HCT116 (cell line): ENCODE measurements around the gene TNFSF9. TPM values are rescaled to one million over a fixed set of nuclear protein-coding genes. Genes with fewer than 3 reads are reported as not detected.

Experiments used
- ATAC-seq: fragments of 200-7000 bp; cut with Tn5 transposase; 2 replicates; pipeline ENCODE4 v1.9.1; 2020; ENCODE audit warnings: mild to moderate bottlenecking, moderate library complexity
- BruUV-seq: library from RNA; stranded (reverse); fragments of 400-500 nt; replicated peaks from 2 replicates; lab custom pipeline; 2021; lab: Mats Ljungman, UMichigan
- CTCF ChIA-PET: fragments of 300-600 bp; sonication (Branson Sonifier 250); formaldehyde crosslinking; loops from one replicate; lab custom pipeline; 2021; ENCODE audit warnings: antibody characterized with exemption; lab: Charles Lee
- POLR2A ChIA-PET: fragments of 300-600, 350-600 bp; sonication (Branson Sonifier 250); formaldehyde crosslinking; loops from one replicate; lab custom pipeline; 2021; ENCODE audit warnings: antibody characterized with exemption; lab: Charles Lee
- RAD21 ChIA-PET, 2 experiments: fragments of 300-600 bp; sonication (Branson Sonifier 250); formaldehyde crosslinking; loops; one replicate each; lab custom pipeline; 2023; ENCODE audit warnings: low total read pairs in 2 of 2; ENCODE audit not compliant: uncharacterized antibody in 2 of 2, unreplicated experiment in 2 of 2, low non-redundant PET in 1 of 2; lab: Charles Lee
- DNase-seq: peaks from one replicate; pipeline ENCODE4 v3.0.0-alpha.2; 2010; ENCODE audit warnings: low read depth, low spot score
- H2AFZ ChIP-seq: fragments of 200-600 bp; shearing (Covaris generic), sonication (generic); 2 replicates; pipeline ENCODE4 v1.6.1; 2017; ENCODE audit warnings: low read depth, mixed run types, mixed read lengths, antibody characterized with exemption, low read length; ENCODE audit not compliant: poor library complexity, severe bottlenecking
- H3K27ac ChIP-seq: 2 replicates; pipeline ENCODE4 v1.5.1; 2012; ENCODE audit warnings: low read depth, low read length
- H3K27me3 ChIP-seq: fragments of 200-600 bp; sonication (generic); 2 replicates; pipeline ENCODE4 v1.6.1; 2016; ENCODE audit warnings: mixed run types, low read length, mixed read lengths; ENCODE audit not compliant: insufficient read depth
- H3K36me3 ChIP-seq, 2 experiments: fragments of 200-500 bp in 1 of 2; fragments of 200-600 bp in 1 of 2; sonication (Bioruptor generic) in 1 of 2; sonication (generic) in 1 of 2; 2 replicates each; pipeline versions ENCODE4 v1.5.1 to v1.6.1; 2014 to 2016; ENCODE audit warnings: low read length in 2 of 2, inconsistent platforms in 1 of 2, mixed read lengths in 1 of 2, mixed run types in 1 of 2; ENCODE audit not compliant: insufficient read depth in 2 of 2, control insufficient read depth in 1 of 2
- H3K4me1 ChIP-seq, 2 experiments: fragments of 200-600 bp in 1 of 2; sonication (generic) in 1 of 2; 2 replicates each; pipeline versions ENCODE4 v1.5.1 to v1.6.1; 2012 to 2017; ENCODE audit warnings: low read length in 2 of 2, inconsistent platforms in 1 of 2, mild to moderate bottlenecking in 1 of 2, mixed read lengths in 1 of 2, mixed run types in 1 of 2, moderate library complexity in 1 of 2; ENCODE audit not compliant: insufficient read depth in 2 of 2, control insufficient read depth in 1 of 2
- H3K4me2 ChIP-seq: fragments of 200-600 bp; sonication (generic); 2 replicates; pipeline ENCODE4 v1.6.1; 2017; ENCODE audit warnings: mixed run types, low read length, mixed read lengths
- H3K4me3 ChIP-seq, 2 experiments: fragments of 200-600 bp in 1 of 2; sonication (generic) in 1 of 2; replicated peaks in 1 of 2; 2 replicates each; pipeline ENCODE4 v1.5.1; 2011 to 2016; ENCODE audit warnings: low read length in 2 of 2, control low read depth in 1 of 2, low read depth in 1 of 2, mild to moderate bottlenecking in 1 of 2, mixed read lengths in 1 of 2, mixed run types in 1 of 2
- H3K79me2 ChIP-seq: fragments of 200-600 bp; sonication (generic); 2 replicates; pipeline ENCODE4 v1.6.1; 2017; ENCODE audit warnings: mild to moderate bottlenecking, mixed run types, low read length, moderate library complexity, mixed read lengths; ENCODE audit not compliant: insufficient read depth
- H3K9ac ChIP-seq: fragments of 200-600 bp; sonication (generic); 2 replicates; pipeline ENCODE4 v1.6.1; 2016; ENCODE audit warnings: low read length, mixed read lengths
- H3K9me2 ChIP-seq: fragments of 200-600 bp; sonication (generic), shearing (Covaris generic); 2 replicates; pipeline ENCODE4 v1.6.1; 2017; ENCODE audit warnings: mixed run types, mild to moderate bottlenecking, moderate library complexity; ENCODE audit not compliant: insufficient read depth
- H3K9me3 ChIP-seq, 2 experiments: fragments of 200-500 bp in 1 of 2; fragments of 200-600 bp in 1 of 2; sonication (Bioruptor generic) in 1 of 2; sonication (generic) in 1 of 2; 2 replicates each; pipeline ENCODE4 v1.6.1; 2014 to 2017; ENCODE audit warnings: low read length in 2 of 2, mixed read lengths in 2 of 2, inconsistent platforms in 1 of 2, low read depth in 1 of 2, mild to moderate bottlenecking in 1 of 2, mixed run types in 1 of 2, moderate library complexity in 1 of 2; ENCODE audit not compliant: control insufficient read depth in 1 of 2, insufficient read depth in 1 of 2
- H4K20me1 ChIP-seq: fragments of 200-600 bp; sonication (generic), shearing (Covaris generic); 2 replicates; pipeline ENCODE4 v1.6.1; 2017; ENCODE audit warnings: mixed run types, mild to moderate bottlenecking, moderate library complexity; ENCODE audit not compliant: insufficient read depth
- CEBPB ChIP-seq: IDR thresholded peaks from 2 replicates; pipeline ENCODE4 v1.6.1; 2012; ENCODE audit warnings: low read depth
- EGR1 ChIP-seq: IDR thresholded peaks from 2 replicates; pipeline ENCODE4 v1.6.1; 2012; ENCODE audit warnings: low read depth
- ELF1 ChIP-seq: IDR thresholded peaks from 2 replicates; pipeline ENCODE4 v1.6.1; 2012; ENCODE audit warnings: low read depth, borderline replicate concordance
- EZH2 ChIP-seq: fragments of 200-600 bp; sonication (generic); IDR thresholded peaks from 2 replicates; pipeline ENCODE4 v1.6.1; 2017; ENCODE audit warnings: antibody characterized with exemption, mixed run types
- EZH2phosphoT487 ChIP-seq: fragments of 200-600 bp; IDR thresholded peaks from 2 replicates; pipeline ENCODE4 v1.6.1; 2018; ENCODE audit warnings: antibody characterized with exemption, borderline replicate concordance
- JUND ChIP-seq: IDR thresholded peaks from 2 replicates; pipeline ENCODE4 v1.6.1; 2012
- POLR2A ChIP-seq: IDR thresholded peaks from 2 replicates; pipeline ENCODE4 v1.7.0; 2011; ENCODE audit warnings: borderline replicate concordance; ENCODE audit not compliant: insufficient read depth, insufficient read length; ENCODE audit errors: extremely low read depth
- POLR2AphosphoS5 ChIP-seq: IDR thresholded peaks from 2 replicates; pipeline ENCODE4 v1.6.1; 2011; ENCODE audit warnings: mild to moderate bottlenecking, low read depth, low read length, moderate library complexity
- RAD21 ChIP-seq: IDR thresholded peaks from 2 replicates; pipeline ENCODE4 v1.6.1; 2012; ENCODE audit warnings: low read depth, mild to moderate bottlenecking
- SP1 ChIP-seq: IDR thresholded peaks from 2 replicates; pipeline ENCODE4 v1.6.1; 2012; ENCODE audit warnings: low read depth
- SRF ChIP-seq: IDR thresholded peaks from 2 replicates; pipeline ENCODE4 v1.6.1; 2012; ENCODE audit warnings: low read depth
- TCF7L2 ChIP-seq: IDR thresholded peaks from 2 replicates; pipeline ENCODE4 v1.7.0; 2011; ENCODE audit warnings: borderline replicate concordance, inconsistent platforms; ENCODE audit not compliant: insufficient read depth, insufficient read length; ENCODE audit errors: extremely low read depth
- YY1 ChIP-seq: IDR thresholded peaks from 2 replicates; pipeline ENCODE4 v1.6.1; 2011; ENCODE audit warnings: low read length, low read depth, moderate library complexity, mild to moderate bottlenecking; ENCODE audit not compliant: insufficient replicate concordance; ENCODE audit errors: extremely low read depth
- ZFX ChIP-seq: fragments of 450-650 bp; IDR thresholded peaks from 2 replicates; pipeline ENCODE4 v1.6.1; 2017
- ZNF274 ChIP-seq: fragments of 200-500 bp; sonication (Bioruptor generic); IDR thresholded peaks from 2 replicates; pipeline ENCODE4 v1.6.1; 2014; ENCODE audit warnings: mild to moderate bottlenecking, low read depth, low read length, inconsistent platforms
- intact Hi-C: fragments of 100-400 bp; cut with micrococcal nuclease; formaldehyde crosslinking; loops from 2 replicates; pipeline ENCODE4 v1.10.0; 2022
- total RNA-seq: library from RNA; stranded (reverse); gene quantifications from one replicate; pipeline ENCODE4 v1.2.1, GENCODE V29; 2021; ENCODE audit not compliant: unreplicated experiment
- TF ChIP-seq, protein P1 (sequence below): IDR thresholded peaks from 2 replicates; pipeline ENCODE4 v1.6.1; 2012
- TF ChIP-seq, protein P2 (sequence below), 3 experiments: fragments of 200-600 bp in 1 of 3; sonication (generic) in 1 of 3; IDR thresholded peaks in 2 of 3; conservative IDR thresholded peaks in 1 of 3; 2 replicates each; pipeline ENCODE4 v1.5.1; 2012 to 2017; ENCODE audit warnings: low read depth in 2 of 3, low read length in 2 of 3, antibody characterized with exemption in 1 of 3, borderline replicate concordance in 1 of 3, control low read depth in 1 of 3, mild to moderate bottlenecking in 1 of 3, mixed read lengths in 1 of 3, mixed run types in 1 of 3, moderate library complexity in 1 of 3; ENCODE audit not compliant: insufficient read depth in 1 of 3
- TF ChIP-seq, protein P3 (sequence below): IDR thresholded peaks from 2 replicates; pipeline ENCODE4 v1.6.1; 2011; ENCODE audit warnings: mild to moderate bottlenecking, low read length, moderate library complexity; ENCODE audit not compliant: insufficient replicate concordance; ENCODE audit errors: extremely low read depth

Gene TNFSF9
- total RNA-seq, 1 experiment from 2014 or later: 25.1 TPM

GRCh38 chr19:6534451-6535093 is 3.7 kb downstream of the TNFSF9 start:
- TF ChIP-seq JUND (no peak), SRF (no peak), POLR2A (no peak), ZNF274 (no peak), CEBPB (no peak), TCF7L2 (no peak), SP1 (no peak), RAD21 (no peak), ZFX (no peak), EZH2phosphoT487 (no peak), POLR2AphosphoS5 (no peak), EZH2 (no peak), YY1 (no peak), EGR1 (no peak), ELF1 (no peak)
- TF ChIP-seq, protein P1, sequence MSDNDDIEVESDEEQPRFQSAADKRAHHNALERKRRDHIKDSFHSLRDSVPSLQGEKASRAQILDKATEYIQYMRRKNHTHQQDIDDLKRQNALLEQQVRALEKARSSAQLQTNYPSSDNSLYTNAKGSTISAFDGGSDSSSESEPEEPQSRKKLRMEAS: no peak
- TF ChIP-seq, protein P2, sequence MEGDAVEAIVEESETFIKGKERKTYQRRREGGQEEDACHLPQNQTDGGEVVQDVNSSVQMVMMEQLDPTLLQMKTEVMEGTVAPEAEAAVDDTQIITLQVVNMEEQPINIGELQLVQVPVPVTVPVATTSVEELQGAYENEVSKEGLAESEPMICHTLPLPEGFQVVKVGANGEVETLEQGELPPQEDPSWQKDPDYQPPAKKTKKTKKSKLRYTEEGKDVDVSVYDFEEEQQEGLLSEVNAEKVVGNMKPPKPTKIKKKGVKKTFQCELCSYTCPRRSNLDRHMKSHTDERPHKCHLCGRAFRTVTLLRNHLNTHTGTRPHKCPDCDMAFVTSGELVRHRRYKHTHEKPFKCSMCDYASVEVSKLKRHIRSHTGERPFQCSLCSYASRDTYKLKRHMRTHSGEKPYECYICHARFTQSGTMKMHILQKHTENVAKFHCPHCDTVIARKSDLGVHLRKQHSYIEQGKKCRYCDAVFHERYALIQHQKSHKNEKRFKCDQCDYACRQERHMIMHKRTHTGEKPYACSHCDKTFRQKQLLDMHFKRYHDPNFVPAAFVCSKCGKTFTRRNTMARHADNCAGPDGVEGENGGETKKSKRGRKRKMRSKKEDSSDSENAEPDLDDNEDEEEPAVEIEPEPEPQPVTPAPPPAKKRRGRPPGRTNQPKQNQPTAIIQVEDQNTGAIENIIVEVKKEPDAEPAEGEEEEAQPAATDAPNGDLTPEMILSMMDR (IDR thresholded peaks at IDR 0.05 in 2 of 3, conservative IDR thresholded peaks at IDR 0.05 in 1 of 3; ENCODE audit: borderline replicate concordance in 1 of 3, insufficient read depth in 1 of 3, low read depth in 2 of 3, low read length in 2 of 3): no peak
- TF ChIP-seq, protein P3, sequence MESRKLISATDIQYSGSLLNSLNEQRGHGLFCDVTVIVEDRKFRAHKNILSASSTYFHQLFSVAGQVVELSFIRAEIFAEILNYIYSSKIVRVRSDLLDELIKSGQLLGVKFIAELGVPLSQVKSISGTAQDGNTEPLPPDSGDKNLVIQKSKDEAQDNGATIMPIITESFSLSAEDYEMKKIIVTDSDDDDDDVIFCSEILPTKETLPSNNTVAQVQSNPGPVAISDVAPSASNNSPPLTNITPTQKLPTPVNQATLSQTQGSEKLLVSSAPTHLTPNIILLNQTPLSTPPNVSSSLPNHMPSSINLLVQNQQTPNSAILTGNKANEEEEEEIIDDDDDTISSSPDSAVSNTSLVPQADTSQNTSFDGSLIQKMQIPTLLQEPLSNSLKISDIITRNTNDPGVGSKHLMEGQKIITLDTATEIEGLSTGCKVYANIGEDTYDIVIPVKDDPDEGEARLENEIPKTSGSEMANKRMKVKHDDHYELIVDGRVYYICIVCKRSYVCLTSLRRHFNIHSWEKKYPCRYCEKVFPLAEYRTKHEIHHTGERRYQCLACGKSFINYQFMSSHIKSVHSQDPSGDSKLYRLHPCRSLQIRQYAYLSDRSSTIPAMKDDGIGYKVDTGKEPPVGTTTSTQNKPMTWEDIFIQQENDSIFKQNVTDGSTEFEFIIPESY: no peak
- Histone ChIP-seq H3K9me2 (no peaks in the 10 kb centered on the region), H3K27me3 (no peaks in the 10 kb centered on the region), H3K27ac (no peak overlapping the region; the same call in 1 of the 2 replicates), H3K4me1 (peaks cover 42 to 64% of the 10 kb centered on the region in 2 experiments), H2AFZ (no peak overlapping the region), H3K36me3 (peaks cover 8 to 18% of the 10 kb centered on the region in 2 experiments; a peak in 3 of 4 replicates), H3K79me2 (peaks cover 27% of the 10 kb centered on the region), H3K4me3 (no peak overlapping the region), H4K20me1 (no peaks in the 10 kb centered on the region), H3K9me3 (no peaks in the 10 kb centered on the region), H3K9ac (no peak overlapping the region), H3K4me2 (no peak overlapping the region)
- intact Hi-C loops: no loop called here
- BruUV-seq: no TSS peak
- no peak for ATAC-seq
- DNase-seq: no peak
- POLR2A ChIA-PET: interaction anchor here (0.7 to 2.3 kb wide), 2 partner anchors 12 to 14 kb away, joined by 4 to 6 read pairs; no protein-coding TSS in a partner anchor
- CTCF ChIA-PET: no interaction called here
- RAD21 ChIA-PET: no interaction called here
